OCI-M1 (cell line): ENCODE data around the gene IL1R1.
"Not testable (repeated sequence)": the region's sequence is repeated elsewhere in the genome, so short reads cannot be mapped to it uniquely, and the experiment has no call there.

Experiments used
- DNase-seq: peaks from one replicate; lab custom pipeline; 2025; lab: John Stamatoyannopoulos, UW

Gene IL1R1

DNA sequence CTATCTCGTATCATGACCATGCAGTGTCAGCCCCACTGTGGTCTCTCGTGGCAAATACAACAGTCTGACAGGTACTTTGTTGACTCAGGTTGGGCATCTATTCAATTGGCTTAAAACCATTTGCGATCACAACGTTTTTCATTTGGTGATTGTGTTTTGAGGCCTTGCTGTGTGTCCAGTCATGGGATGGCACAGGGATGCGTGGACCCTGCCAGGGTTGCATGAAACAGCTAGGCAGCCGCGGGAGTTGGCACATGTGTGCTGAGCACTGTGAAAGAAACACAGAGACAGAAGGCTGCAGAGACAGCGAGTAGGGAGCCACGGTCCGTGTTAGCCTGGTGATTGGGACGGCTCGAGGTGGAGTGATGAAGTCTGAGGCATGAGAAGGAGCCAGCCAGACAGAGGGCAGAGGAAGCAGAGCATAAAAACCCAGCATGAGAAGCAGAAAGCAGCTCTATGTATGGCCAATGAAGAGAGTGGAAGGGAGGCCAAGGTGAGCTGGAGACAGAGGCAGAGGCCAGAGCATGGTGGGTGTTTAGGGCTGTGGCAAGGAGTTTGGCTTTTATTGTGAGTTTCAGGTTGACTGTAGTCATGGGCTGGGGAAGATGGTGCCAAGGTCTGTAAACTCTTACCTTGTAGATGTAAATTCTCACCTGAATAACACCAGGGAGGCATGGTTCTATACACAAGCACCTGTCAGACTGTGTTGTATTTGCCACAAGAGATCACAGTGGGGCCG, 31.8 kb upstream of the IL1R1 start:
- no peak for DNase-seq

DNA sequence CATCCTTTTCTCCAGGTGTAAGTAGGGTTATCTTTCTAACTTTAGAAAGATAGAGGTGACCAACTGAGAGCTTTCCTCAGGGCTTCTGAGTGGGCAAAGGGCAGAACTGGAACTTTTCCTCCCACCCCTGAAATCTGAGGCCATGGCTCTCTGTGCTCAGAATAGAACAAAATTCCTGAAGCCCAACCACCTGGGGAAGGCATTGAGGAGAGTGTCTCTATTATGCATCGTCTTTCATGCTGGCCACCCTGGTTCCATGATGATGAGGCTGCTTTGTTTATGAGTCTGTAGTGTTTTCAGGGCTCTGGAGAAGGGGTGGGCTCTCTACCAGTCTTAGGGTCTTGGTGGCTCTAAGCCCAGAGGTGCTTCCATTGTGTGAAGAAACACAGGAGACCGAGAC, 30.7 kb upstream of the IL1R1 start:
- DNase-seq = no peak

DNA sequence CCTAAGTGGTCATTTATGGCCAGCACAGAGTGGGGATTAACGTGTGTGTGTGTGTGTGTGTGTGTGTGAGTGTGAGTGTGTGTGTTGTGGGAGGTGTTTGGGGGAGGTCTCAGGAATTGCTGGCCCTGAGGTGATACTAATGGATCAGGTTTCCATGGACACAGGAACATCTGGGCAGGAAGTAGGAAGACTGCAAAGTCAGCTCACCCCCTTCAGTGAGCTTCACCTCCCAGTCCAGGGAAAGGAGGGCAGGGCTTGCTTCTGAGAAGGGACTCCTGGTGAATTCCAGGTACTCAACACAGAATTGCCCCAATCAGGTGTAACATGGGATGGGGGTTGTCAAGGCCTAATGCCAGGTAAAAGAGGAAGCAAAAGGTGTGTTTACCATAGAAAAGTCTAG, 30.3 kb upstream of the IL1R1 start:
- DNase-seq = no peak

DNA sequence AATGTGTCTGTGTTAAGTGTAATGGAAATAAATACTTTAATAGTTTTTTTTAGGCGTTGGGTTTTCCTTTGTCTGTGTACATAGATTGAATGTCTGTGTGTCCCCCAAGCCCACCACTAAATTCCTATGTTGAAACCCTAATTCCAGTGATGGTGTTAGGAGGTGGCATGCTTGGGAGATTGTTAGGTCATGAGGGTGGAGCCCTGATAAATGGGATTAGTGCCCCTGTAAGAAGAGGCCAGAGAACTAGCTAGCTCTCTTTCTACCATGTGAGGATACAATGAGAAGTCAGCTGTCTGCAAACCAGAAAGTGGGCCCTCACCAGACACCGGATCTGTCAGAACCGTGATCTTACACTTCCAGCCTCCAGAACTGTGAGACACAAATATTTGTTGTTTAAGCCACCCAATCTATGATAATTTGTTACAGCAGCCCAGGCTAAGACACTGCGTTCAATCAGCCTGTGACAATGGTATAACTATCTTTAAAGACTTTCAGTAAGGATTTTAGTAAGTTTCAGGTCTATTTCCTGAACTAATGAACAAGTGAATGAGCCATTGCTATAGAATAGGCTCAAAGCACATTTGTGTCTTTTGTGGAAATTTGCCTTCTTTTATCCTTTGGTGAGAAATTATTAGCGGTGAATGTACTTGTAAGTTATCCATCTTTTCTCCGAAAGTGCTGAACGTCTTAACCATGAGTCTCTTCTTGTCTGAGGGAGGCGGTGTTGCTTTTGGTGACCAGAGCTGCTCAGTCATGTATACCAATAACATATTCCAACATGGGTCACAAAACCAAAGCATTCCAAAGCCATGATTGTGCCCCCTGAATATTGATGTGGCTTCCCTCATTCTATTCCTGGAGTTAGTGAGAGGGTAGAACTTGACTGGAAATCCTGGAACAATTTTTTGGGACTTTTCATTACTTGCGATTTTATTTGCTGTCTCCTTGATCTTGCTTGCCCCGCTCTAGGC, 29.6 kb upstream of the IL1R1 start:
- DNase-seq = no peak

DNA sequence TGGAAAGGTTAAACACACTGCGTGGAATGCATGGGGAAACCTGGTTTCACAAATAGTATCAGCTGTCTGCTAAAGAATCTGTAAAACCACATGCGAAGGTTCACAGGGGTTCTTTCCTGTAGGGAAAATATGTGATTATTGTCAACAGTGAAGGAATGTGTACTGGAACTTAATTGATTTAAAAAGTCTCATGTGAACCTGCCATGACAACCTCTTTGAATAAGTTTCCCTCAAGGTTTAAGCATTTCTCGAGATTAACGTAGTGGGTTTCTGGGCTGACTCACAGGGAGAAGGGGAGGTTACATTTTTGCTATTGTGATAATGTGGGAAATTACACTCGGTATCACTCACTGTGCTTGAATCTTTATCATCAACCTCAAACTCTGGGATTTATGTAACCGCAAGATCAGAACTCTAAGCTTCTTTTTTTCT, 28.2 kb upstream of the IL1R1 start:
- peak; percentile 3 for DNase-seq

DNA sequence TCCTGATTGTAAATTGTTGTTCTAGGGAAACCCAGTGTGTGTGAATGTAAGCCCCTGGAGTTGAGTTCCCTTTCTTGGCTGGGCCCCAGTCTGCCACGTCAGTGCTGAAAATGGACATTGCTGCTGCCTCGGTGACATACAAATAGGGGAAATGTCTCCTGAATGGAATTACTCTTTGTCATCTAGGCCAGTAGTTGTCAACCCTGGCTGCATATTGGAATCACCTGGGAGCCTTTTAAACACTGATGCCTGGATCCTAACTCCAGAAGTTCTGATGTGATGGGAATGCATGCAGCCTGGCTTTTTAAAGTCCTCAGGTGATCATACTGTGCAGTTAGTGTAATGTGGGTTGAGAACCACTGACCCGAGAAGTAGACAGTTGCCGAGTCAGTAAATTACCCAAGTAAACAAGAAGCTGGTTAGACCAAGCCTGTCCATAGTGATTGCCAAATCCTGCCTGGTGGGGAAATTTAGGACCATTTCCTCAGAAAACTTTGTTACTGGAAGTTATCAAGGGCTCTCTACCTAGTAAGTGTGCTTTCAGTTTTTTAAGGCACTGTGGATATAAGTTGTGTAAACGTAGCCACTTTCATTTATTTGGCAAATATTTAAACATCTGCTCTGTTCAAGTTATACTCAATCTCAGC, 27.6 kb upstream of the IL1R1 start:
- no peak for DNase-seq

DNA sequence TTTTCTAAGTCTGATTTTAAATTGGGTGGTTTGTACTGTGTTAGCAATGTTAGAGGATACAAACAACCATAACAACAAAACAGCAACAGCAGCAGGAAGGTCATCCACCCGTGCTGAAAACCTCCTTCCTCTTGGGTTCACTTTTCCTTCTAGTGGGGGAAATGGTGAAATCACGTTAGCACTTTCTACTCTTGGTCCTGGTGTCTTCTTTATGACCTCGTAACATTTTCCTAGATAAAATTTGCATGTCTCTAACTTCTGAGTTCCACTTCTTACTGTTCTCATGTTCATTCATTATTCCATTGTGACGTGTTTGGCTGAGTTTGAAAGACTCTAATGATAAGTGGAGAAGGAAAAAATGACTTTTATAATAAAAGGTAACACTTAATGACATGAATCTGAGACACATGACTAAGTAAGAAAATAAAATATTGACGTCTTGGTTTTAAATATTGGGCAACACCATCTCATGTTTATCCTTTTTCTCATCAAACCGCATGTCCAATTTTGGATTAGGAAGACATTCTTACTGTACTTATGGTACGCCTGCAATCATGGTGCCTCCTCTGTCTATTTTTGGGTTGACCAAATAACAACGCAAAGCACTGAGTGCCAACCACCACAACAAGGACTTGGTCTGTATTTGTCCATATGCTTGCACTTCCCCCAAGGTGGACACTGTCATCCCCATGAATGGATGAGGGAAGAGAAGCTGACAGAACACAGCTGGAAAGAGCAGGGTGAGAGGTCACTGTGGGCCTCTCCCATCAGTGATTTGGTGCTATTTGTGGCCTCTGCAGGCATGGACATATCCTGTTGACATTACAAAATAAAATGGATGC, 25.7 kb upstream of the IL1R1 start:
- DNase-seq = no peak

DNA sequence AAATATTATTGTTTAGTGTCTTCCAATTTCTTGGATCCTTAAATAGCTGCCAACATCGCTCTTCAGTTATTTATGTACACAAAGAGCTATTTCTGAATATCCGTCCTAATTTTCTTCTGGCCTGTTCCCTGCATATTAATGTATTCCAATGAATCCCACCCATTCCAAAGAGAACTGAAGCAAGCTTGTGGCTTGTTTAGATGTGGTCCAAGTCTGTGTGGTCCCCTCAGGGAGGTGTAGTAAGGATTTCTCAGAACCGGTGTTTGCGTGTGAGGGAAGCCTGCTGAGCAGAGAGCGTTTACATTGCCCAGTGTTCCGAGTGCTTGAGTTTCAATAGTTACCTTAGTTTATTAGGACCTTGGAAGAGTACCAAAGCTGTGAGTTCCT, 25.1 kb upstream of the IL1R1 start:
- no peak for DNase-seq

DNA sequence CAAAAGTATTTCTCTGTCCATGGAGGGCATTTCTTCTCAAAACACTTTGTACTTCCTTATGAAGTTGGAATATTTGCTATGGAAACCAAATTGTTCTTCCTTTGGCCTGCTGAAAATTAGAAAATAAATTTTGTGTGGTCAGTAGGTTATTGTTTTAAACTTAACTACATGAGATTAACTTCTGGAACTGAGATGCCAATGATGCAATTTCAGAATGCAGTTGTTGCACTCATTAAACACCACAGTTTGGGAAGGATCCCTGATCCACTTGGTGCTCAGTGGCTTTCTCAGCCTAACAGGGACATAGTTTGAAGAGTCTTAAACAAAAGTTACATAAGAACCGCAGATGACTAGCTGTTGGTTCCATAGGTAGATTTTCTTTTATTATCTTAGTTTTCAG, 23.3 kb upstream of the IL1R1 start:
- DNase-seq = no peak

DNA sequence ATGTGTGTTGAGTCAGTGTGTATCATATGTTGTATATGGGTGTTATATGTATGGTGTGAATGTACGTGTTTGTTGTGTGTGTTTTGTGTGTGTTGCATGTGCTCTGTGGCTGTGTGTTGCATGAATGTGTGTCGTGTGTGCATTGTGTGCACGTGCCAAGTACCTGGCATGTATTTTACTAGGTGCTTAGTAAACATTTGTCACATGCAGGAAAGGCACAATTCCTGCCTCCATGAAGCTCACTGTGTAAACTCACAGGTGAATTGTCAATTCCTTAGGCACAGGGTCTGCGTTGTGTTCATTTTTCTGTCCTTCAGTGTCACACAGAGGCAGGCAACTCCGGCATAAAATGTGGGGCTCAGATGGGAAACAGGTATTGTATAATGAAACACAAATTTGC, 22.3 kb upstream of the IL1R1 start:
- DNase-seq = no peak

DNA sequence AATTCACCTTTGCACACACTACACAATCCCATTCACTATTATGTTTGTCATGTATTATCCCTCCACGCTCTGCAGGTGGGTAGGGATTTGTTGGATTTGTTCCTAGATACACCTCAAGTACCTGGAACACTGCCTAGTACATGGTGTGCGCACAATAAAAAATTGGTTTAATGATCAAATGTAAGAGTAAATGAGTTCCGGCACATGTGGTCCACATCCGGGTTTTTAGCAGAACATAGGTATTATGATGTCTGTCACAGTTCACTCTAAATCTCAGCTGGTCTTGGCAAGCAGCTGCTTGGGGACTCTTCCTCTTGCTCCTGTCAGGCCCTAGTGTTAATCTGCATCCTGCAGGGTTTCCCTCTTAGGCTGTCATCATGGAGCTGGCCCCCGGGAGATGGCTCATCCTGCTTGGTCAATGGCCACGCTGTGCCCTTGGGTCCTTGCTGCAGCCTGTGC, 21.8 kb upstream of the IL1R1 start:
- DNase-seq = no peak

DNA sequence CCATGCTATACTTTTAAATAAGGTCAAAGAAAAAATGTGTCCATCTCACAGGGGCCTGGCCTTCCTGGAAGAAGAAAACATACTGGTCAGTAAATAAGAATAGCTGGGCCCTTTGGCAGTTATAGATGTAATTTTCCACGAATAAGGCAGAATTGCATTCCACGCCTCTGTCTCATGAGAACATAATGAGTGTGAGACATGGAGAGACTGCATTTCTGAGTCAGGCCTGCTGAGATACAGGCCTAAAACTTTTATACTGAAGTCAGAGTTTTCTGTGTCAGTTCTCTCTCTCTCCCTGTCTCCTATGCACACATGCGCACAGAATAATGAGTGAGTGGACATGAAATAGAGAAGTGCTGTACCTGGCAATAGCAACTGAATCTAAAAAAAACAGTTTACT, 20.4 kb upstream of the IL1R1 start:
- no peak for DNase-seq

DNA sequence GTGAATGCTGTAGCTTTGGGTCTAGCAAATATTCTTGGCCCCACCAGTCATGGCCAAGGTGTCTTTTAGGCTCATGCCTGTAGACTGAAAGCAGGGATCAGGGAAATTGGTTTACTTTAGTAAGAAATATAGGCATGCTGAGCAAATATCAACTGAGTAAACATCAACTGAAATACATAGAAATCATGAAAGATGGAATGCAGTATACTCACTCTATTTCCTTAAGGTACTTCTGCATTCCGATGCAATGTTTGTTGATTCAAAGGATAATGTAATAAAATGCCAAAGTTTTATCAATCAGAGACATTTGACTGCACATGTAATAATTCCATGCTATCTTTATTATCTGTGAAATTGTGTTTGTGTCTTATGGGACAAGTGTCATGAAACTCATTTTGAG, 19.6 kb upstream of the IL1R1 start:
- DNase-seq = no peak

DNA sequence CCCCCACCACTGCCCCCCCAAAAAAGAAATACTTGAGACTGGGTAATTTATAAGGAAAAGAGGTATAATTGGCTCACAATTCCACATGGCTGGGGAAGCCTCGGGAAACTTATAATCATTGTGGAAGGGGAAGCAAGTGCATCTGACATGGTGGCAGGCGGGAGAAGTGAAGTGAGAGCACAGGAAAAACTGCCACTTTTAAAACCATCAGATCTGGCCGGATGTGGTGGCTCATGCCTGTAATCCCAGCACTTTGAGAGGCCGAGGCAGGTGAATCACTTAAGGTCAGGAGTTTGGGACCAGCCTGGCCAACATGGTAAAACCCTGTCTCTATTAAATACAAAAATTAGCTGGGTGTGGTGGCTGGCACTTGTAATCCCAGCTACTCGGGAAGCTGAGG, 18.1 kb upstream of the IL1R1 start:
- DNase-seq = not testable (repeated sequence)

DNA sequence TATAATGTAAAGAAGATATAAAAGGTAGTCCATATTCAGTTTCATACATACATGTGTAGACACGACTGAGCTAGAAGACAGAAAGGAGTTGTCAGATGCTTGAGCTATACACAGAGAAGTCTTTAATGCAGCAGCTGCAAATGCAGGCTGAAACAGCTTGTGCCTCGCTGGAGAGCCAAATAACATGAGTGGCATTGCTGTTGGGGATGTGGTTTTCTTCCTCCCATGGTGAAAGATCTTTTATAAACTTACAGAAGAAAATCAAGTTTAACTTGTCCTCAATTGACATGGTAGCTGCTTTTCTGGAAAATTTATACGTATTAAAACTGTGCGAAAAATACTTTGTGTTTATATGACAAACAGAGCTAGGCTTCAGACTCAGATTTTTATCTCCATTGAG, 16.4 kb upstream of the IL1R1 start:
- DNase-seq = no peak

DNA sequence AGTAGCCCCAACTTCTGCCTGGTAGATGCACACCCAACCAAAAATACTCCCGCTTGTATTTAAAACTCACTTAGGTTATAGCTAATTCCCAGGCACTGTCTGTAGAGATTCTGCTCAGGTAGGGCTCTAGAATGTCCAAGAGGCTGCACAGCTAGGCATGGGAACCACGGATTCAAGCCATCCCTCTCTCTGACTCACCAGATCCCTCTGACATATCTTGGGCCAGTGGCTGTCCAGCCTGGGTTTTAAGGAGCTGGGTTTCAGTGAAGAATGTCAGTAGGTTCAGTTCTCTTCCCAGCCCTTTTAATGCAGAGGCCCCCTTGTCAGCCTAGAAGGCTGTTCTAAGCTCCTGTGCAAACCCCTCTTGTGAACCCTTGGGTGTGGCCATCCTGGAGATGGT, 15.9 kb upstream of the IL1R1 start:
- DNase-seq = no peak

DNA sequence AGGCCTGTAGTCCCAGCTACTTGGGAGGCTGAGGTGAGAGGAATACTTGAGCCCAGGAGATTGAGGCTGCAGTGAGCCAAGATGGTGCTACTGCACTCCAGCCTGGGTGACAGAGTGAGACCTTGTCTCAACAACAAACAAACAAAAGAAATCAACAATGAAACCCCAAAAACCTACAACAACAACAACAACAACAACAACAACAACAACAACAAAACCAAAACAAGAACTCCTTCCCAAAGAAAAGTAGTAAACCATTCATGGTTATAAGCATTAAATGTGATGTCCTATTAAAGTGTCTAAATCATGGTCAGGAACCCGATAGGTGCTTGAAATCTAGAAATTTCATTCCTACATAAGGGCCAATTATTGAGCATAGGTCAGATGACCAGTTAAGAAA, 13.5 kb upstream of the IL1R1 start:
- no peak for DNase-seq

DNA sequence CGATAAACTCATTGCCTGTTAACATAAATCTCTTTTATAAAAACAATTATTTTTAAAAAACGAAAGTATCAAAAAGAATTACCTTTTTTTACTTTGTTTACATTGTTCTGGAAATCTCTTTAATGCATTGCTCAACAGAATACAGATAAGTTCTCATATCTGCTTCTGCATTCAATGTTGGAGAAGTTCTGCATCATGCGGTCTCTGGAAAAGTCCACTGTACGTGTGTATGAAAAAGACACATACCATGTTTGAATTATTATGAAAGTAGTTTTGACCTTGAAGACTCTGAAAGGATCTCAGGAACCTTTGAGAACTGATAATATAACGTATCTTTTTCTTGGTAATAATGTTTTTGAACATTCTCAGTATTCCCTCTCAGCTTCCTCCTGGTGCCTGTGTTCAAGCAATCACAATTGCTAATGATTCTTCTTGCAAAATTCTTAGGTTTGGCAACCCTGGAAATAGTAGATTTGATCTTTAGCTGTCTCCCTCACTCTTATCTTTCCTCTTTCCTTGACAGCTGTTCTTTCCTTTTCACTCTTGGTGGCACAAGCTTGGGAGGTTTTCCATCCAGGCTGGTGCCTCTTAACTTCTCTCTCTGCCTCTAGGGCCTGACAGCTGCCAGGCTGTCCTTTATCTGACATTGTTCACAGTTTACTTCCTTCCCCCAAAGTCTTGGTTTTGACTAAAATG, 12.4 kb upstream of the IL1R1 start:
- DNase-seq = peak; percentile 69

DNA sequence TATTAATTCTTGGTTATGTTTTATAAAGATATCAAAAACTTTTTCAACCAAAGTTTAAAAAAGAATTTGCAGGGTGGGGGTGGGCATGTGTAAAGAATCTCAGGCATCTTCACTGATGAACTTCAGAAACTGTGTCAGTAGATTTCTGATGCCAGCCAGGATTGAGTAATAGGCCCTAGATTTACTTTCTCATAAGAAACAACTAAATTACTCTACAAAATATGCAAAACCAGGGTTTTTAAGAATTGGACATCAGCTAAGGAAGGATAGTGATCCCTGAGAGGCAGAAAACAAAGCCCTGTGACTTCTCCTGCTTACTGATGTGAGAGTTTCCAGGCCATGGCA, 11.9 kb upstream of the IL1R1 start:
- no peak for DNase-seq

DNA sequence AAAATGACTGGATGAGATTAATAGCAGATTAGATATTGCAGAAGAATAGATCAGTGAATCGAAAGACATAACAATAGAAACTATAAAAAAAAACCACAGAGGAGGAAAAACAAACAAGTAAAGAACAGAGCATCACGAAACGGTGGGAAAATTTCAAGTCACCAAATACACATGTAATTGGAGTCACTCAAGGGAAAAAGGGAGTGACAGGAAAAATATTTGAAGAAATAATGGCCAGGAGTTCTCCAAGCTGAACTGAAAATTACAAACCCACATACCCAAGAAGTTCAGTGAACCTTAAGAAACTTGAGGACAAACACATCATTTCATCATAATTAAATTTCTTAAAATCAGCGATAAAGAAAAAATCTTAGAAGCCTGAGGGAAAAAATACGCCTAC, 11.0 kb upstream of the IL1R1 start:
- DNase-seq = no peak

DNA sequence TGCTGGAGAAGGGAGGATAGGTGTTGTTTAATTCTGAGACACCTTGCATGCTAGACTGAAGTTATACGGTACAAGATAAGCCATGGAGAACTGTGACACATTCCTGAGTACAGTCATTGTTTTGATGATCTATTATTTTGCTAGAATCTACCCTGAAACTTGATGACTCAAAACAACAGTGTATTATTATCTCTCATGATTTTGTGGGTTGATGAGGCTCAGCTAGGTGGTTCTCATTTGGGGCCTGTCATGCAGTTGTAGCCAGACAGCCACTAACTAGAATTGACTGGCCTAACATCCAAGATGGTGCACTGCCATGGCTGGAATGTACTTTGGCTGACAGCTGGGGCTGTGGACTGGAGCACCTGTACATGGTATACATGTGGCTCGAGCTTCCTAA, 5.4 kb upstream of the IL1R1 start:
- DNase-seq = no peak
